ENCODE measurements around the gene PLXNA2.

- TF ChIP-seq CTCF (IDR thresholded peaks at IDR 0.05) (no peak), POLR2A (IDR thresholded peaks at IDR 0.05) (no peak)
Observed at GRCh38 chr1:208156310-208156709, 87.9 kb downstream of the PLXNA2 start.
